ENCODE measurements around the gene CA12.

CA12 gene

GRCh38 chr15:63369296-63369695 lies 12.3 kb downstream of the CA12 start:
- Histone ChIP-seq H2AFZ (ENCODE audit: low read depth, low read length) (no peak overlapping the region), H3K4me2 (ENCODE audit: insufficient read depth, low read length) (no peak overlapping the region), H4K20me1 (ENCODE audit: insufficient read depth, low read length) (no peaks in the 10 kb centered on the region), H3K79me2 (ENCODE audit: insufficient read depth, low read length) (no peaks in the 10 kb centered on the region), H3K4me3 (ENCODE audit: low read depth in 1 of 2, low read length in 2 of 2) (no peak overlapping the region), H3K4me1 (ENCODE audit: insufficient read depth, low read length) (no peaks in the 10 kb centered on the region), H3K36me3 (ENCODE audit: insufficient read depth, low read length) (no peaks in the 10 kb centered on the region), H3K9me3 (ENCODE audit: insufficient read depth, low read length, severe bottlenecking) (no peaks in the 10 kb centered on the region), H3K27ac (ENCODE audit: low read length) (no peak overlapping the region), H3K9ac (ENCODE audit: low read depth, low read length) (no peak overlapping the region), H3K27me3 (ENCODE audit: insufficient read depth, low read length, poor library complexity) (peaks cover 3% of the 10 kb centered on the region)
- no peak for TF ChIP-seq EZH2 (IDR thresholded peaks at IDR 0.05; ENCODE audit: borderline replicate concordance, low read depth, low read length, severe bottlenecking)
- TF ChIP-seq CTCF (IDR thresholded peaks at IDR 0.05; ENCODE audit: borderline replicate concordance, extremely low read depth, low read length, poor library complexity, severe bottlenecking): no peak
- DNase-seq (peak; percentile 30), ATAC-seq (ENCODE audit: insufficient read depth, low read depth) (peak; percentile 67)

DNA sequence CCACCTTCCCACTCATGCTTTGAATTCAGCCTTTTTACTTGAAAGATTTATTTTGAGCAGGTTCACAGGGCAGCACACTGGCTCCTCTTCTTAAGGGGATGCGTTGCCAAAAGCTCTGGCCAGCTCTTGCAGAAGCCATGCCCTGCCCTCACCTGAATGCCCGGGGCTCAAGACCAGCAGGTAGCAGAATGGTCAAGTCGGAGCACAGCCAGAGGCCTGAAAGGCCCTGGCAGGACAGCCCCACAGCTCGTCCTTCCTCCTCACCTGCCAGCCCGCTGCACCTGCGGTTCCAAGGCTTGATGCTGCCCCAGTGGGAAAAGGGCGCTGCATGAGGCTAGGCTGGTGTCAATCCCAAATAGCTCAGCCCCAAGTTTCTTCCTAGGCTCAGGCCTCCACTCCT lies 13.1 kb downstream of the CA12 start:
- TF ChIP-seq EZH2 (IDR thresholded peaks at IDR 0.05; ENCODE audit: borderline replicate concordance, low read depth, low read length, severe bottlenecking) (no peak), CTCF (IDR thresholded peaks at IDR 0.05; ENCODE audit: borderline replicate concordance, extremely low read depth, low read length, poor library complexity, severe bottlenecking) (no peak)
- H3K27ac ChIP-seq (ENCODE audit: low read length): no peak overlapping the region
- no peak overlapping the region for H3K4me3 ChIP-seq (ENCODE audit: low read depth in 1 of 2, low read length in 2 of 2)

GRCh38 chr15:63367900-63368299 lies 13.7 kb downstream of the CA12 start:
- H3K36me3 ChIP-seq (ENCODE audit: insufficient read depth, low read length): no peaks in the 10 kb centered on the region
- no peak overlapping the region for H3K4me3 ChIP-seq (ENCODE audit: low read depth in 1 of 2, low read length in 2 of 2)
- H3K9me3 ChIP-seq (ENCODE audit: insufficient read depth, low read length, severe bottlenecking): no peaks in the 10 kb centered on the region
- no peak overlapping the region for H3K4me2 ChIP-seq (ENCODE audit: insufficient read depth, low read length)
- no peak overlapping the region for H3K27ac ChIP-seq (ENCODE audit: low read length)
- H3K79me2 ChIP-seq (ENCODE audit: insufficient read depth, low read length): no peaks in the 10 kb centered on the region
- H3K4me1 ChIP-seq (ENCODE audit: insufficient read depth, low read length): no peaks in the 10 kb centered on the region
- TF ChIP-seq EZH2 (IDR thresholded peaks at IDR 0.05; ENCODE audit: borderline replicate concordance, low read depth, low read length, severe bottlenecking): no peak
- TF ChIP-seq CTCF (IDR thresholded peaks at IDR 0.05; ENCODE audit: borderline replicate concordance, extremely low read depth, low read length, poor library complexity, severe bottlenecking): no peak
- H3K9ac ChIP-seq (ENCODE audit: low read depth, low read length): no peak overlapping the region
- no peak for DNase-seq
- no peaks in the 10 kb centered on the region for H4K20me1 ChIP-seq (ENCODE audit: insufficient read depth, low read length)
- no peak overlapping the region for H2AFZ ChIP-seq (ENCODE audit: low read depth, low read length)
- peaks cover 3% of the 10 kb centered on the region for H3K27me3 ChIP-seq (ENCODE audit: insufficient read depth, low read length, poor library complexity)
- ATAC-seq (ENCODE audit: insufficient read depth, low read depth): no peak

More for the DNA sequence above, 13.1 kb downstream of the CA12 start:
- DNase-seq: no peak
- Histone ChIP-seq H3K27me3 (ENCODE audit: insufficient read depth, low read length, poor library complexity) (peaks cover 3% of the 10 kb centered on the region), H4K20me1 (ENCODE audit: insufficient read depth, low read length) (no peaks in the 10 kb centered on the region), H3K4me2 (ENCODE audit: insufficient read depth, low read length) (no peak overlapping the region), H3K4me1 (ENCODE audit: insufficient read depth, low read length) (no peaks in the 10 kb centered on the region), H3K9me3 (ENCODE audit: insufficient read depth, low read length, severe bottlenecking) (no peaks in the 10 kb centered on the region), H2AFZ (ENCODE audit: low read depth, low read length) (no peak overlapping the region), H3K9ac (ENCODE audit: low read depth, low read length) (no peak overlapping the region), H3K79me2 (ENCODE audit: insufficient read depth, low read length) (no peaks in the 10 kb centered on the region), H3K36me3 (ENCODE audit: insufficient read depth, low read length) (no peaks in the 10 kb centered on the region)
- no peak for ATAC-seq (ENCODE audit: insufficient read depth, low read depth)

DNA sequence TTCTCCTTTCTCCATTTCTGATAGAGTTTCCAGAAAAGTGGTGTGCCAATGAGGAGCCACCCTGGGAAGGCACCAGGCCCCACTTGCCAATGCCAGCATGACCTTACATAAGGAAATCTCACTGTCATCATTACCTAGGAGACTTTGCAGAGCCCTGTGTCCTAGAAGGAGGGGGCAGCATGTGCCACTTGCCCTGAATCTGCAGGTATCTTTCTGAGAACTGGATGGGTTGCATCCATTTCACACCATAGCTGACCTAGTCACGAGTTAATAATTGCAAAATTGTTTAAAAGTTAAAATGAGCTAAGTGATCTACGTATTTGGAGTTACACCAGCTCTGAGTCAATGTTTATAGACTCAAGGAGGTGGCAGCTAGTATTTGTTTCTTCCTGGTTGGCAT lies 14.3 kb downstream of the CA12 start:
- Histone ChIP-seq H3K9me3 (ENCODE audit: insufficient read depth, low read length, severe bottlenecking) (no peaks in the 10 kb centered on the region), H2AFZ (ENCODE audit: low read depth, low read length) (no peak overlapping the region), H3K4me1 (ENCODE audit: insufficient read depth, low read length) (no peaks in the 10 kb centered on the region), H3K27ac (ENCODE audit: low read length) (no peak overlapping the region), H3K36me3 (ENCODE audit: insufficient read depth, low read length) (no peaks in the 10 kb centered on the region), H3K4me3 (ENCODE audit: low read depth in 1 of 2, low read length in 2 of 2) (no peak overlapping the region), H3K9ac (ENCODE audit: low read depth, low read length) (no peak overlapping the region), H3K4me2 (ENCODE audit: insufficient read depth, low read length) (no peak overlapping the region), H3K79me2 (ENCODE audit: insufficient read depth, low read length) (no peaks in the 10 kb centered on the region), H4K20me1 (ENCODE audit: insufficient read depth, low read length) (no peaks in the 10 kb centered on the region), H3K27me3 (ENCODE audit: insufficient read depth, low read length, poor library complexity) (peaks cover 4% of the 10 kb centered on the region)
- TF ChIP-seq EZH2 (IDR thresholded peaks at IDR 0.05; ENCODE audit: borderline replicate concordance, low read depth, low read length, severe bottlenecking) (no peak), CTCF (IDR thresholded peaks at IDR 0.05; ENCODE audit: borderline replicate concordance, extremely low read depth, low read length, poor library complexity, severe bottlenecking) (no peak)
- no peak for DNase-seq
- no peak for ATAC-seq (ENCODE audit: insufficient read depth, low read depth)

All from DND-41 (cell line).